Stomach (tissue), 4 donors: Measurements from ENCODE around the gene USP12.

Experiments used
- EP300 ChIP-seq: sonication (generic); formaldehyde crosslinking; IDR thresholded peaks from one replicate; pipeline ENCODE4 v1.6.1; 2017; ENCODE audit warnings: antibody characterized with exemption
- TF ChIP-seq, protein P1 (sequence below), 7 experiments: fragments of 450-650 bp in 4 of 7; fragments of 200-600 bp in 3 of 7; sonication (generic) in 3 of 7; IDR thresholded peaks; one replicate each; pipeline ENCODE4 v1.5.1; 2016 to 2019; ENCODE audit warnings: antibody characterized with exemption in 7 of 7, control low read depth in 2 of 7, mild to moderate bottlenecking in 1 of 7

GRCh38 chr13:27211771-27212364, 40.3 kb upstream of the USP12 start:
- TF ChIP-seq EP300 = no peak
- TF ChIP-seq, protein P1, sequence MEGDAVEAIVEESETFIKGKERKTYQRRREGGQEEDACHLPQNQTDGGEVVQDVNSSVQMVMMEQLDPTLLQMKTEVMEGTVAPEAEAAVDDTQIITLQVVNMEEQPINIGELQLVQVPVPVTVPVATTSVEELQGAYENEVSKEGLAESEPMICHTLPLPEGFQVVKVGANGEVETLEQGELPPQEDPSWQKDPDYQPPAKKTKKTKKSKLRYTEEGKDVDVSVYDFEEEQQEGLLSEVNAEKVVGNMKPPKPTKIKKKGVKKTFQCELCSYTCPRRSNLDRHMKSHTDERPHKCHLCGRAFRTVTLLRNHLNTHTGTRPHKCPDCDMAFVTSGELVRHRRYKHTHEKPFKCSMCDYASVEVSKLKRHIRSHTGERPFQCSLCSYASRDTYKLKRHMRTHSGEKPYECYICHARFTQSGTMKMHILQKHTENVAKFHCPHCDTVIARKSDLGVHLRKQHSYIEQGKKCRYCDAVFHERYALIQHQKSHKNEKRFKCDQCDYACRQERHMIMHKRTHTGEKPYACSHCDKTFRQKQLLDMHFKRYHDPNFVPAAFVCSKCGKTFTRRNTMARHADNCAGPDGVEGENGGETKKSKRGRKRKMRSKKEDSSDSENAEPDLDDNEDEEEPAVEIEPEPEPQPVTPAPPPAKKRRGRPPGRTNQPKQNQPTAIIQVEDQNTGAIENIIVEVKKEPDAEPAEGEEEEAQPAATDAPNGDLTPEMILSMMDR (IDR thresholded peaks at IDR 0.05) = no peak
